Activated B cell treated with CpG ODN at 0.5 μM for 24 hours (primary cell): Measurements from ENCODE around the gene SEL1L3. TPM values are rescaled to one million over a fixed set of nuclear protein-coding genes. Genes with fewer than 3 reads are reported as not detected.

Experiments used
- ATAC-seq: fragments of 200-7000 bp; cut with Tn5 transposase; one replicate; pipeline ENCODE4 v1.10.0; 2021; ENCODE audit warnings: low read depth, mild to moderate bottlenecking, moderate library complexity
- CTCF ChIA-PET: fragments of 350-600 bp; sonication (Branson Sonifier 250); formaldehyde crosslinking; loops from one replicate; lab custom pipeline; 2021; ENCODE audit warnings: antibody characterized with exemption; lab: Charles Lee
- POLR2A ChIA-PET: fragments of 350-600 bp; sonication (Branson Sonifier 250); formaldehyde crosslinking; loops from one replicate; lab custom pipeline; 2021; ENCODE audit warnings: antibody characterized with exemption; lab: Charles Lee
- DNase-seq: peaks from one replicate; pipeline ENCODE4 v3.0.0; 2022
- H3K27ac Mint-ChIP-seq: one replicate; pipeline ENCODE4 v1.8.0; 2020; ENCODE audit warnings: mixed read lengths
- H3K27me3 Mint-ChIP-seq: one replicate; pipeline ENCODE4 v1.8.0; 2021; ENCODE audit warnings: mixed read lengths
- H3K36me3 Mint-ChIP-seq: one replicate; pipeline ENCODE4 v1.8.0; 2021; ENCODE audit warnings: low read depth, mixed read lengths
- H3K4me1 Mint-ChIP-seq: one replicate; pipeline ENCODE4 v1.8.0; 2021; ENCODE audit warnings: mixed read lengths
- H3K4me3 Mint-ChIP-seq: one replicate; pipeline ENCODE4 v1.8.0; 2020; ENCODE audit warnings: mild to moderate bottlenecking, mixed read lengths
- H3K9me3 Mint-ChIP-seq: one replicate; pipeline ENCODE4 v1.8.0; 2020; ENCODE audit warnings: mixed read lengths
- CTCF ChIP-seq: fragments of 200-600 bp; IDR thresholded peaks from one replicate; pipeline ENCODE4 v1.8.0; 2022; ENCODE audit warnings: antibody characterized with exemption, mild to moderate bottlenecking
- intact Hi-C: fragments of 100-400 bp; cut with micrococcal nuclease; formaldehyde crosslinking; loops from one replicate; pipeline ENCODE4 v1.15.1; 2024
- total RNA-seq: library from RNA; stranded (reverse); gene quantifications from 2 replicates; pipeline ENCODE4 v1.2.3, GENCODE V29; 2022

SEL1L3 gene
- total RNA-seq, 1 donor from 2014 or later: 113 TPM

GRCh38 chr4:25795091-25795490 lies 67.7 kb downstream of the SEL1L3 start:
- no peak for TF ChIP-seq CTCF
- H3K9me3 Mint-ChIP-seq: no peaks in the 10 kb centered on the region
- no peaks in the 10 kb centered on the region for H3K27me3 Mint-ChIP-seq
- H3K4me1 Mint-ChIP-seq: peaks cover 3% of the 10 kb centered on the region
- POLR2A ChIA-PET: no interaction called here
- CTCF ChIA-PET: no interaction called here
- intact Hi-C loops: no loop called here
- ATAC-seq: no peak
- H3K36me3 Mint-ChIP-seq: peaks cover 94% of the 10 kb centered on the region
- DNase-seq: no peak
- H3K4me3 Mint-ChIP-seq: no peak overlapping the region
- H3K27ac Mint-ChIP-seq: no peak overlapping the region

GRCh38 chr4:25792876-25793275 lies 69.9 kb downstream of the SEL1L3 start:
- Mint-ChIP-seq H3K27me3 (no peaks in the 10 kb centered on the region), H3K4me3 (no peak overlapping the region), H3K4me1 (peaks cover 3% of the 10 kb centered on the region), H3K36me3 (peaks cover 92% of the 10 kb centered on the region), H3K27ac (no peak overlapping the region), H3K9me3 (no peaks in the 10 kb centered on the region)
- no peak for TF ChIP-seq CTCF
- ChIA-PET POLR2A (no interaction called here), CTCF (interaction anchor here (0.8 to 1.3 kb wide), 3 partner anchors 13 to 620 kb away, joined by 3 read pairs; no protein-coding TSS in a partner anchor)
- intact Hi-C loops: no loop called here
- ATAC-seq (no peak), DNase-seq (no peak)

- no peak for DNase-seq
- H3K27ac Mint-ChIP-seq: peak overlapping the region; percentile 19
These were observed 70.5 kb downstream of the SEL1L3 start for GRCh38 chr4:25792200-25792791.

GRCh38 chr4:25790024-25790423 lies 72.8 kb downstream of the SEL1L3 start:
- intact Hi-C loops: no loop called here

More at GRCh38 chr4:25792200-25792791, 70.5 kb downstream of the SEL1L3 start:
- no peak for TF ChIP-seq CTCF
- intact Hi-C loops: no loop called here
- Mint-ChIP-seq H3K36me3 (peaks cover 92% of the 10 kb centered on the region), H3K9me3 (no peaks in the 10 kb centered on the region), H3K27me3 (no peaks in the 10 kb centered on the region), H3K4me1 (peaks cover 3% of the 10 kb centered on the region), H3K4me3 (no peak overlapping the region)
- ChIA-PET POLR2A (interaction anchor here (0.7 kb wide), 1 partner anchor 1164 kb away, joined by 4 read pairs; no protein-coding TSS in a partner anchor), CTCF (interaction anchor here (0.7 to 1.3 kb wide), 5 partner anchors 10 to 621 kb away, joined by 3 read pairs; no protein-coding TSS in a partner anchor)
- no peak for ATAC-seq

More at GRCh38 chr4:25790024-25790423, 72.8 kb downstream of the SEL1L3 start:
- H3K4me1 Mint-ChIP-seq: peaks cover 5% of the 10 kb centered on the region
- ATAC-seq (no peak), DNase-seq (no peak)
- TF ChIP-seq CTCF: no peak
- no peak overlapping the region for H3K4me3 Mint-ChIP-seq
- ChIA-PET CTCF (no interaction called here), POLR2A (no interaction called here)
- no peaks in the 10 kb centered on the region for H3K27me3 Mint-ChIP-seq
- no peaks in the 10 kb centered on the region for H3K9me3 Mint-ChIP-seq
- H3K27ac Mint-ChIP-seq: peak overlapping the region; percentile 36
- peaks cover 94% of the 10 kb centered on the region for H3K36me3 Mint-ChIP-seq
